ENCODE measurements around the gene PDPR. TPM values are rescaled to one million over a fixed set of nuclear protein-coding genes. Genes with fewer than 3 reads are reported as not detected.
"Not testable (repeated sequence)": the region's sequence is repeated elsewhere in the genome, so short reads cannot be mapped to it uniquely, and the experiment has no call there.

Gene PDPR
- total RNA-seq, 4 donors from 2014 or later, result 30.5 to 55.8 (median 35.9) TPM

GRCh38 chr16:70190574-70190973, 76.4 kb downstream of the PDPR start:
- not testable (repeated sequence) for DNase-seq, H3K4me3 ChIP-seq, H3K9me3 ChIP-seq, H3K27ac ChIP-seq, H3K36me3 ChIP-seq, H3K27me3 ChIP-seq, H3K4me1 ChIP-seq

GRCh38 chr16:70196683-70197300, 82.7 kb downstream of the PDPR start:
- H3K4me3 ChIP-seq, DNase-seq, H3K27ac ChIP-seq, H3K4me1 ChIP-seq, H3K36me3 ChIP-seq, H3K9me3 ChIP-seq, H3K27me3 ChIP-seq: not testable (repeated sequence)

- H3K27me3 ChIP-seq, H3K27ac ChIP-seq, H3K4me3 ChIP-seq, H3K36me3 ChIP-seq, H3K9me3 ChIP-seq, DNase-seq, H3K4me1 ChIP-seq: not testable (repeated sequence)
Observed at GRCh38 chr16:70197611-70198010, 83.5 kb downstream of the PDPR start.

GRCh38 chr16:70198230-70198629, 84.1 kb downstream of the PDPR start:
- not testable (repeated sequence) for H3K27ac ChIP-seq, DNase-seq, H3K4me1 ChIP-seq, H3K4me3 ChIP-seq, H3K9me3 ChIP-seq, H3K36me3 ChIP-seq, H3K27me3 ChIP-seq

- H3K4me1 ChIP-seq, H3K36me3 ChIP-seq, DNase-seq, H3K27me3 ChIP-seq, H3K27ac ChIP-seq, H3K9me3 ChIP-seq, H3K4me3 ChIP-seq: not testable (repeated sequence)
Observed at GRCh38 chr16:70198666-70199065, 84.5 kb downstream of the PDPR start.

- H3K4me1 ChIP-seq, H3K36me3 ChIP-seq, H3K27me3 ChIP-seq, H3K9me3 ChIP-seq, H3K4me3 ChIP-seq, H3K27ac ChIP-seq, DNase-seq: not testable (repeated sequence)
Observed at GRCh38 chr16:70199170-70199569, 85.0 kb downstream of the PDPR start.

- not testable (repeated sequence) for DNase-seq, H3K4me1 ChIP-seq, H3K27ac ChIP-seq, H3K36me3 ChIP-seq, H3K4me3 ChIP-seq, H3K9me3 ChIP-seq, H3K27me3 ChIP-seq
Observed at GRCh38 chr16:70200063-70200462, 85.9 kb downstream of the PDPR start.

GRCh38 chr16:70203508-70203907, 89.4 kb downstream of the PDPR start:
- H3K27me3 ChIP-seq, H3K4me1 ChIP-seq, H3K27ac ChIP-seq, H3K9me3 ChIP-seq, DNase-seq, H3K36me3 ChIP-seq, H3K4me3 ChIP-seq: not testable (repeated sequence)

GRCh38 chr16:70204010-70204409, 89.9 kb downstream of the PDPR start:
- not testable (repeated sequence) for H3K4me1 ChIP-seq, H3K27me3 ChIP-seq, H3K9me3 ChIP-seq, H3K36me3 ChIP-seq, H3K27ac ChIP-seq, DNase-seq, H3K4me3 ChIP-seq

- H3K36me3 ChIP-seq, H3K4me3 ChIP-seq: not testable (repeated sequence)
Observed at GRCh38 chr16:70204668-70205405, 90.7 kb downstream of the PDPR start.

GRCh38 chr16:70206382-70206781, 92.2 kb downstream of the PDPR start:
- H3K36me3 ChIP-seq, H3K27ac ChIP-seq, DNase-seq, H3K4me3 ChIP-seq, H3K27me3 ChIP-seq, H3K9me3 ChIP-seq, H3K4me1 ChIP-seq: not testable (repeated sequence)

More at GRCh38 chr16:70204668-70205405, 90.7 kb downstream of the PDPR start:
- not testable (repeated sequence) for H3K9me3 ChIP-seq, H3K4me1 ChIP-seq, H3K27ac ChIP-seq, H3K27me3 ChIP-seq, DNase-seq

Small RNAs within 50 kb of the gene (small RNA-seq; reads per million reads assigned to genes)
- gene AC009060.2, result 0 reads per million in 2 donors

Other genes with a start within 250 kb of the PDPR start
- gene CLEC18A, start 163.0 kb upstream of the PDPR start, total RNA-seq, result 1 to 10 TPM in 3 of 4 donors, under 1 TPM in 1; 0.83 to 9.9 (median 4.9) TPM
- 1 to 10 TPM in 3 of 4 donors, not detected in 1; 1.0 to 1.9 (median 1.2) TPM for gene CLEC18C, start 59.5 kb downstream of the PDPR start, total RNA-seq
- 10 to 100 TPM; 15.7 to 33.4 (median 20.9) TPM for gene EXOSC6, start 137.6 kb downstream of the PDPR start, total RNA-seq
- gene AARS1, start 175.2 kb downstream of the PDPR start, total RNA-seq, result 100 to 1,000 TPM in 1 of 4 donors, 10 to 100 TPM in 3; 30.3 to 102 (median 59.1) TPM
- 10 to 100 TPM; 26.2 to 53.4 (median 42.1) TPM for gene DDX19B, start 184.9 kb downstream of the PDPR start, total RNA-seq
- gene DDX19A, start 232.6 kb downstream of the PDPR start, total RNA-seq, result 10 to 100 TPM; 24.2 to 54.5 (median 30.6) TPM

All from Peyer's patch (tissue), 4 donors.